ENCODE measurements around the gene ARRB2.
A peak's percentile ranks its signal among the peaks of the same experiment; 100 is the strongest.

The ARRB2 gene

DNA sequence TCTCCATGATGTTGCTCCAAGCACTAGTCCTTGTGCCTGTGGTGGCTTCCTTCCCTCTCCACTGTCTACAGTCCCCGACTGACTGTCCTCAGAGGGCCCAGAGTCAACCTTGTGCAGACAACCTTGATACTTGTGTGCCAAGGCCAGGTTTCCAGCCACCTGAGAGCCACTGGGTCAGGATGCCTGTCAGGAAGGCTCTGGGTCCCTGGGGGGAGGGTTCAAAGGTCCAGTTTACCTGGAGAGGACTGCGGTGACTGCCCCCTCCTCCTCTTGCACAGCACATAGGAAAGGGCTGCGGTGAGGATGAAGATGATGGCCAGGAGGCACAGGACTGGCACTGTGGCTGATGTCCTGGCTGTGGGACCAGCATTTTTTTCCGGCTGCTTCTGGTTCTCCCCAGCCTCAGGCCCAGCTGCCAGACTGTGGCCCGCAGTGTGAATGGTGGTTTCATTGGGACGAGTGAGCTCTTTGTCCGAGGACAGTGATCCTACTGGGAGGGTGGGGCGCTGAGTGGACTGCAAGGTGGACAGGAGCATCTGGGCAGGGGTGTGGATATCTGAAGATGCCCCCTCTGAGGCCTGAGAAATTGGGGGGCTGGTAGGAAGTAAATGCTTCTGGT lies 24.5 kb downstream of the ARRB2 start:
- DNase-seq, result no peak

DNA sequence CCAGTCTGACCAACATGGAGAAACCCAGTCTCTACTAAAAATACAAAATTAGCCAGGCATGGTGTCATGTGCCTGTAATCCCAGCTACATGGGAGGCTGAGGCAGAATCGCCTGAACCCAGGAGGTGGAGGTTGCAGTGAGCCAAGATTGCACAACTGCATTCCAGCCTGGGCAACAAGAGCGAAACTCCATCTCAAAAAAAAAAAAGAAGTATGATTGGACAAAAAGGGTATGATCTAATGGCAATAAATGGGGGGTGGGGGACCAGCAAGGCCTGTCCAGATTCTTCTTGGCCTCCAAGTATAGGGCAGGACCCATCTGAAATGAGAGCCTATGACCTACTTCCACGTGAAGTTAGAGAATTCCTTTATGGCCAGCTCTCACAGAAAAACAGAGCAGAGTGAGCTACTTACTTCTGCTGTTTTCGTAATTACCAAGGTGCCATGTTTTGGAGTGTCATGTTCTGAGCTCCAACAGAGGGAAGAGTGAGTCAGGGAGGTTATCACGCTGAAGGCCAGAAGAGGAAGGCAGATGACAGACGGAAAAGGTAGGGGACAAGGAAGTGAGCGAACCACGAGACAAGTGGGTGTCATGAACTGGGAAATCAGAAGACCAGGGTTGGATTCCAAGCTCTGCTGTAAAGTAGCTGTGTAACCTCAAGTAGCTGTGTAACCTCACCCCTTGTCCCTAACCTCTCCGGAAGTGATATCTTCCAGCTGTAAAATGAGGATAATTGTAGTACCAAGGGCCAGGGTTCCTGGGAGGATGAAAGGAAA lies 25.6 kb downstream of the ARRB2 start:
- peak; percentile 73 for DNase-seq

DNA sequence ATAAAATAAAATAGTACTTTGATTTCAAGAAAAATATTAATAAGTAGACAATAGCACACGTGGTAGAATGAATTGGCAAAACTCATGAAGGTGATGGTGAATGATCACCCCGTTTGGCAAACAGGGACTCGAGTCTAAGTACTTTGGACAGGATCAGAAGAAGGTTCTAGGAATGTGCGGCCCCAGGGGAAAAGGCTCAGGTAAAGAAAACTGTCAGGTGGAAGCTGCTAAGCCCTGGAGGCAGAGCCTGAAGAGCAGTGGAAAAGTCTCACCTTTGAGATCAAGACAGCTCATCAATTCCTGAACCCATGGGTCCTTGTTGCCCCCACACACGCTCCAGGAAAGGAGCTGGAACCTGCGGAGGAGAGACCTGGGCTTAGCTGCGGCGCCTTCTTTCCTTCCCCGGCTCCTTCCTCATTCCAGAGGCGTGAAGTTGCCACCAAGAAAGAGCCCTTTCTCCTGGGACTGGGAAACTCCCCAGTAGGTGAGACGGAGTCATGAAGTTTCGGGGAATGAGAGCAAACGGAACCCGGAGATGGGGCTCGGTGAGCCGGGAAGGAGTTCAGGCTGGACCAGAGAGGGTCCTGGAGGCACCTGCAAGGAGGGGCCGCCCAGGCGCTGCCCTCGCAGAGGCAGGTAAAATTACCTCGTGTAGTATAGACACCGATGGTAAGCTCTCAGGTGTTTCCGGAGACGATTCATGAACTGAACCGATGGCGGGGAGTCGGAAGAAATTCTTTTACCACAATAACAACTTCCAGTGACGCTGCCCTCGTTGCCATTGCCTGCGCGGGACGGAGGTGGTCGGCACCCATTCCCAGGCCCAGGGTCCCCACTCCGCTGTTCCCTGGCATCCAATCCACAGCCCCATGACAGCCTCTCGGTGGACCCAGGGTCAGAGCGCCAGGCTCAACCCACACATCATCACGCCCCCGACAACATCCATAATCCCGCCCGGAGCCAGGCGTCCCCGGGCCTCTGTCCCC lies 28.0 kb downstream of the ARRB2 start:
- peak; percentile 41 for DNase-seq

- DNase-seq, result peak; percentile 81
Observed at GRCh38 chr17:4739122-4740024, 28.9 kb downstream of the ARRB2 start, which contains the start of the genes CXCL16 and ZMYND15. Gene CXCL16, minus strand, starts transcription at chr17:4739928. Its CDS starts 589 bp downstream, at chr17:4739339. Gene ZMYND15, plus strand, starts transcription at chr17:4739833. Its CDS starts 716 bp downstream, at chr17:4740549.

- no peak for DNase-seq
Observed at GRCh38 chr17:4740025-4740351, 29.6 kb downstream of the ARRB2 start.

DNA sequence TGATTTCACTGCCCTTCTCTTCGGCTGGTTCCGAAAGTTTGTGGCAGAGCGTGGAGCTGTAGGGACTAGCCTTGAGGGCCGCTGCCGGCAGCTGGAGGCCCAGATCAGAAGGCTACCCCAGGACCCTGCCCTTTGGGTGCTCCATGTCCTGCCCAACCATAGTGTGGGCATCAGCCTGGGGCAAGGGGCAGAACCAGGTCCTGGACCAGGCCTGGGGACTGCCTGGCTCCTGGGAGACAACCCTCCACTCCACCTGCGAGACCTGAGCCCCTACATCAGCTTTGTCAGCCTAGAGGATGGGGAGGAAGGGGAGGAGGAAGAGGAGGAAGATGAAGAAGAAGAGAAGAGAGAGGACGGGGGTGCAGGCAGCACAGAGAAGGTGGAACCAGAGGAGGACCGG lies 30.2 kb downstream of the ARRB2 start:
- DNase-seq, result no peak

DNA sequence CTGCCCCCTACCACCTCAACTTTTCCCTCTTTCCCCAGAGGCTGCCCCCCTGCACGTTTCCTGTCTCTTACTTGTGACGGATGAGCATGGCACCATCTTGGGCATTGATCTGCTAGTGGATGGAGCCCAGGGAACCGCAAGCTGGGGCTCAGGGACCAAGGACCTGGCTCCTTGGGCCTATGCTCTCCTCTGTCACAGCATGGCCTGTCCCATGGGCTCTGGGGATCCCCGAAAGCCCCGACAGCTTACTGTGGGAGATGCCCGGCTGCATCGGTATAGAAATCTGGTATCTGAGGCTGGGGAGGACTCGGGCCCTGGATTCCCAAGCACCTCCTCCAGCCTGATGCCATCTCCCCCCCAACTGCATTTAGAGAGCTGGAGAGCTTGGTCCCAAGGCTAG lies 31.1 kb downstream of the ARRB2 start:
- DNase-seq, result no peak

DNA sequence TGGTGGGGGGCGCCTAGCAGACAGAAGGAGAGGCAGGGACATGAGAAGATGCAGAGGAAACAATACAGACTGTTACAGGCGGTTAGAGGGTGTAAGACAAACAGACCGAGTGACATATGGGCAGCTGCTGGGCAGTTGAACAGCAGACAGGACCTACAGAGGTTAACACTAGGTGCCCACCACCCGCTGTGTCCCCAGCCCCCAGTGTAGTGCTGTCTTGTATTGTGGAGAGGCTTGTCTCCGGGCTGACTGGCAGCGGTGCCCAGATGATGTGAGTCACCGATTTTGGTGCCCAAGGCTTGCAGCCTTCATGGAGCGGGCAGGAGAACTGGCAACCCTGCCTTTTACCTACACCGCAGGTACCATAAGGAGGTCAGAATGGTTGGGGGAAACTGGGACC lies 31.7 kb downstream of the ARRB2 start:
- DNase-seq, result no peak

DNA sequence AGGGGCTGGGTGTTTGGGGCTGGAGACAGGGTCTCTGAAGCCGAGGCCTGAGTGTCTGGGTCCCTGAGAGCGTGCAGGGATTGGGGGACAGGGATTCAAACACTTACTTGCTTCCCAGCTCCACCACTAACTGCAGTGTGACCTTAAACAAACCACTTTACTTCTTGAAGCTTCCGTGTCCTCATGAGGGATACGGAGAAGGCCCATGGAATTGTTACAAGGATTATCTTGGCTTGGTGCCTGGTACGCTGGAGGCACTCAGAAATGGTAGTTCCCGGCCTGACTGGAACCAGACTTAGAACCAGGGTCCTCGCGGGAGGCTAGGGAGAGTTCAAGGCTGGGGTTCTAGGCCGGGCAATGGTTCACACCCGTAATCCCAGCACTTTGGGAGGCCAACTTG lies 32.2 kb downstream of the ARRB2 start:
- no peak for DNase-seq

GRCh38 chr17:4743216-4743615 lies 32.8 kb downstream of the ARRB2 start:
- DNase-seq, result no peak

GRCh38 chr17:4743898-4744297 lies 33.5 kb downstream of the ARRB2 start:
- no peak for DNase-seq

DNA sequence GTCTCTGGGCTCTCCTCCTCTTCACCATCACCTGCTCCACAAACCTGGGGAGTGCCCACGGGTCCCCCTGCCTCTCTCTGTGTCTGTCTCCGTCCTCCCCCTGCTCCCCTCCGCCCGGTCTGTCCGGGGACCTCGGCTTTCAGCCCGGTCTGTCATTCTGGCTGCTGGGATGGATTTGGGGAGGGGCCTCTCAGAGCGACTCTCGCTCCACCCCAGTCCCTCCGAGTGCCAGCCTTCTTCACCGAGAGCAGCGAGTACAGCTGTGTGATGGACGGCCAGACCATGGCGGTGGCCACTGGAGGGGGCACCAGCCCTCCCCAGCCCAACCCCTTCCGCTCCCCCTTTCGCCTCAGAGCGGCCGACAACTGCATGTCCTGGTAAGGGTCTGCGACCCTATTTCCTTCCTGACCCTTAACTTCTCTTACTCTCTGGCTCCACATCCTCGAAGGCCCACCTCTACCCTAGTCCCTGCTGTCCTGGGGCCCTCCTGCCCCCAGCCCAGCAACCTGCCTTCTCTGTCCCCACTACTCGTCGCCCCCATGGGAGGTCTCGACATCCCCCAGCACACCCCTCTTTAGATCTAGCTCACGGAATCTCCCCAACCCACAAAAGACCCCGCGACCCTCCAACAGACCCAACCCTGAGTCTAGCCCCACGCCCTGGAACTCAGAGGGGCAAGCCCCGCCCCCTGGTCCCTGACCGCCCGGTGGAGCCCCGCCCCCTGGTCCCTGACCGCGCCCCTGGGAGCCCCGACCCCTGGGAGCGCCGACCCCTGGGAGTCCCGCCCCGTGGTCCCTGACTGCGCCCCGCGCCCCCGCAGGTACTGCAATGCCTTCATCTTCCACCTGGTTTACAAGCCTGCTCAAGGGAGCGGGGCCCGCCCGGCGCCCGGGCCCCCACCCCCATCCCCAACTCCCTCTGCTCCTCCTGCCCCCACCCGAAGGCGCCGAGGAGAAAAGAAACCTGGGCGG lies 34.9 kb downstream of the ARRB2 start:
- DNase-seq, result no peak

- peak; percentile 64 for DNase-seq
Observed at GRCh38 chr17:4747847-4748246, 37.4 kb downstream of the ARRB2 start.

- no peak for DNase-seq
Observed at GRCh38 chr17:4748686-4749085, 38.3 kb downstream of the ARRB2 start.

DNA sequence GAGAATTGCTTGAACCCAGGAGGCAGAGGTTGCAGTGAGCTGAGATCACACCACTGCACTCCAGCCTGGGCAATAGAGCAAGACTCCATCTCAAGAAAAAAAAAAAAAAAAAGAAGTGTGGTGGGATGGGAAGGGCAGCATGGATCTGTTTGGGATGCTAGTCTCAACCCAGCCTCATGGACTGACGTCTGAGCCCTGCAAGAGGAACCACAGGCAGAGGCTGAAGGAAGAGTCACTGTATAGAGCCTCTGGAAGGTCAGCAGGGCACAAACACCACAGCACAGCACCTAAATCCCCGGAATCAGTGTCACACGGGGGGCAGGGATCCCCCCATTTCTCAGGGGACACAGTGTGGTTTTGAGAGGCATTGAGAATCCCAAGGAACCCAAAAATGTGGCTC lies 40.2 kb downstream of the ARRB2 start:
- DNase-seq, result no peak

DNA sequence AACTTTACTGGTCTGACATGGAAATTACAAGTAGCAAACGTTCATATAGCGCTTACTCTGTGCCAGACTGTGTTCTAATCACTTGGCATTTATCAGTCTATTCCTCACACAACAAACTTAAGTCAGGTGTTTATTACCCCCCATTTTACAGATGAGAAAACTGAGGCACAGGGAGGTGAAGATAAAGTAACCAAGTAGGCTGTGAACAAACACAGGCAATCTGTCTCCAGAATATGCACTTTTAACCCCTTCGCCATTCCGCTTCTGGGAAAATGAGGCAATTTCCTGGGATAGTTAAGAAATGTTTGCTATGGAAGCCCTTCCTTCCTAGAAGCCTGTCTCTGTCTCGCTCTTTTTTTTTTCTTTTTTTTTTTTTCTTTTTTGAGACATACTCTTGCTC lies 41.5 kb downstream of the ARRB2 start:
- DNase-seq, result no peak

- DNase-seq, result no peak
Observed at GRCh38 chr17:4753392-4753791, 43.0 kb downstream of the ARRB2 start.

DNA sequence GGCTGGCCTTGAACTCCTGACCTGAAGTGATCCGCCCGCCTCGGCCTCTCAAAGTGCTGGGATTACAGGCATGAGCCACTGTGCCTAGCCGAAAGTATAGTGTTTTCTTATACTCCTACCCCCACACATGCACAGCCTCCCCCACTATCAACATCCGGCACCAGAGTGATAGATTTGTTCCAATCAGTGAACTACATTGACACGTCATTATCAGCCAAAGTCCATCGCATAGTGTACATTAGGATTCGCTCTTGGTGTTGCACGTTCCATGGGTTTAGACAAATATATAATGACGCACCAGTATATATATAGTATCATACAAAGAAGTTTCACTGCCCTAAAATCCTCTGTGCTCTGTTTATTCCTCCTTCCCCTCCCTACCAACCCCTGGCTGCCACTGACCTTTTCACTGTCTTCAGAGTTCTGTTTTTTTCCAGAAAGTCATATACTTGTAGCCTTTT lies 49.4 kb downstream of the ARRB2 start:
- peak; percentile 39 for DNase-seq

DNA sequence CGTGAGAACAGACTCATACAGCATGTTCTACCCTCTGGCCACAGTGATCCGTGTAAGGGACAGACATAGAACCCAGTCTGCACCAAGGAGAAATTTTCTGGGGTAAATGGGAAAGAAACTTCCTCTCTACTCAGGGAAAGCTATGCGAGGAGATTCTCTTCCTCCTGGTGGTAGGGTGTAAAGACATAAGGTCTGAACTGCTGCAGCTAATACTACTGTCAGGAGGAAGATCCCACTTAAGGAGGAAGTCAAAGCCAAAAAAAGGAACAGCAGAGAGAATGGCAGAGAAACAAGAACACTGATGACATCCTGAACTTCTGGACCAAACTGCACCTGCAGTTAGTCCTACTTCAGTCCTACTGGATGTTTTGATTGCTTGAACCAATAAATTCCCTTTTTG lies 54.2 kb downstream of the ARRB2 start:
- no peak for DNase-seq

- peak; percentile 67 for DNase-seq
Observed at GRCh38 chr17:4766201-4766600, 55.8 kb downstream of the ARRB2 start.

DNA sequence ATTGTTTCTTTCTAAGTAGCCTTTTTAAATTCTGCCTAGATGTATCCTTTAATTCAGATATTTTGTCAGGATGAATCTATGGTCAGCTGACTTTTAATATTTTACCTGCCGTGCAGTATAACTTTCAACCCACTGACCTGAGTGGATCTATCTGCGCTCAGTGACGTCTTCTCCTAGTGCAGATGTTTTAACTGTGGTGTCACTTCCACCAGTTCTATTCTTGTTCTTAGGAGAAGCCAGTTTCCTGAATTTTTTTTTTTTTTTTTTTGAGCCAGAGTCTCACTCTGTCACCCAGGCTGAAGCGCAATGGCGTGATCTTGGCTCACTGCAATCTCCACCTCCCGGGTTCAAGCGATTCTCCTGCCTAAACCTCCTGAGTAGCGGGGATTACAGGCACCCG lies 56.3 kb downstream of the ARRB2 start:
- DNase-seq, result no peak
